Fibroblast of skin of right biceps (primary cell): Measurements from ENCODE around the gene EVI5.
A peak's percentile ranks its signal among the peaks of the same experiment; 100 is the strongest.
"Not testable (repeated sequence)": the region's sequence is repeated elsewhere in the genome, so short reads cannot be mapped to it uniquely, and the experiment has no call there.

Experiments
- DNase-seq: peaks from one replicate; pipeline ENCODE4 v3.0.0-alpha.2; 2013

The EVI5 gene

GRCh38 chr1:92747735-92748134 is 37.2 kb downstream of the EVI5 start:
- no peak for DNase-seq

- not testable (repeated sequence) for DNase-seq
These were observed 38.7 kb downstream of the EVI5 start for GRCh38 chr1:92746255-92746654.

- no peak for DNase-seq
These were observed 41.7 kb downstream of the EVI5 start for GRCh38 chr1:92743221-92743620.

GRCh38 chr1:92739669-92740524 is 45.0 kb downstream of the EVI5 start:
- no peak for DNase-seq

GRCh38 chr1:92736395-92736794 is 48.5 kb downstream of the EVI5 start:
- no peak for DNase-seq

GRCh38 chr1:92730476-92730875 is 54.4 kb downstream of the EVI5 start:
- DNase-seq = no peak

GRCh38 chr1:92728697-92729096 is 56.2 kb downstream of the EVI5 start:
- no peak for DNase-seq

GRCh38 chr1:92723713-92724112 is 61.2 kb downstream of the EVI5 start:
- peak; percentile 11 for DNase-seq

GRCh38 chr1:92721886-92722285 is 63.0 kb downstream of the EVI5 start:
- DNase-seq = no peak

- DNase-seq = not testable (repeated sequence)
These were observed 63.8 kb downstream of the EVI5 start for GRCh38 chr1:92721157-92721556.

- not testable (repeated sequence) for DNase-seq
These were observed 69.4 kb downstream of the EVI5 start for GRCh38 chr1:92715476-92715951.

GRCh38 chr1:92713939-92714338 is 71.0 kb downstream of the EVI5 start:
- no peak for DNase-seq

- DNase-seq = no peak
These were observed 73.3 kb downstream of the EVI5 start for GRCh38 chr1:92711473-92712165.

- peak; percentile 61 for DNase-seq
These were observed 75.2 kb downstream of the EVI5 start for GRCh38 chr1:92709738-92710137.

- no peak for DNase-seq
These were observed 76.4 kb downstream of the EVI5 start for GRCh38 chr1:92708368-92708950.

- no peak for DNase-seq
These were observed 77.2 kb downstream of the EVI5 start for GRCh38 chr1:92707709-92708108.

GRCh38 chr1:92707292-92707691 is 77.6 kb downstream of the EVI5 start:
- DNase-seq = no peak

- DNase-seq = peak; percentile 4
These were observed 79.5 kb downstream of the EVI5 start for GRCh38 chr1:92705446-92705845.

- DNase-seq = peak; percentile 18
These were observed 83.8 kb downstream of the EVI5 start for GRCh38 chr1:92701147-92701546.

GRCh38 chr1:92698932-92699331 is 86.0 kb downstream of the EVI5 start:
- no peak for DNase-seq

- DNase-seq = no peak
These were observed 89.8 kb downstream of the EVI5 start for GRCh38 chr1:92695104-92695503.

GRCh38 chr1:92691925-92692324 is 93.0 kb downstream of the EVI5 start:
- no peak for DNase-seq

GRCh38 chr1:92690212-92690906 is 94.5 kb downstream of the EVI5 start:
- DNase-seq = no peak
